Colonic mucosa (tissue), 4 donors: ENCODE measurements around the gene DNAH8. TPM values are rescaled to one million over a fixed set of nuclear protein-coding genes. Genes with fewer than 3 reads are reported as not detected.

ENCODE experiments used
- DNase-seq: peaks from one replicate; pipeline ENCODE4 v3.0.0-alpha.2; 2020
- H3K27ac ChIP-seq: fragments of 200-600 bp; one replicate; pipeline ENCODE4 v1.8.0; 2021
- H3K27me3 ChIP-seq: fragments of 200-600 bp; one replicate; pipeline ENCODE4 v1.8.0; 2021
- H3K36me3 ChIP-seq: fragments of 200-600 bp; one replicate; pipeline ENCODE4 v1.8.0; 2021
- H3K4me1 ChIP-seq: fragments of 200-600 bp; one replicate; pipeline ENCODE4 v1.8.0; 2021; ENCODE audit warnings: mild to moderate bottlenecking
- H3K4me3 ChIP-seq: fragments of 200-600 bp; one replicate; pipeline ENCODE4 v1.8.0; 2021
- H3K9ac ChIP-seq, 2 donors: one replicate each; pipeline ENCODE4 v1.7.0; 2013; ENCODE audit warnings: control low read depth in 2 of 2, low read depth in 2 of 2, low read length in 2 of 2
- H3K9me3 ChIP-seq: fragments of 200-600 bp; one replicate; pipeline ENCODE4 v1.8.0; 2021
- CTCF ChIP-seq: fragments of 200-600 bp; IDR thresholded peaks from one replicate; pipeline ENCODE4 v1.8.0; 2022; ENCODE audit warnings: antibody characterized with exemption, mild to moderate bottlenecking
- intact Hi-C: fragments of 100-400 bp; cut with DNase I; formaldehyde crosslinking; loops from one replicate; pipeline ENCODE4 v1.14.1; 2022
- total RNA-seq, 2 donors: library from RNA; stranded (reverse); fragmentation: NEBNext Ultra II Directional in 1 of 2; extraction: Animal tissue kit (Norgen Biotek cat#: 25700) in 1 of 2; gene quantifications; one replicate each; pipeline ENCODE4 v1.2.1, GENCODE V29; 2021
- donor health status: healthy.
- donor health status: DM: no; HTN: no; CAD: no.
- donor health status: DM: no; HTN: no; CAD: no.

The DNAH8 gene
- total RNA-seq, 2 donors from 2014 or later = not detected

GRCh38 chr6:38762848-38763247 lies 47.7 kb downstream of the DNAH8 start:
- Histone ChIP-seq H3K4me3 (no peak overlapping the region), H3K4me1 (no peaks in the 10 kb centered on the region), H3K9ac (no peak overlapping the region), H3K9me3 (no peaks in the 10 kb centered on the region), H3K27ac (no peak overlapping the region), H3K27me3 (no peaks in the 10 kb centered on the region), H3K36me3 (no peaks in the 10 kb centered on the region)
- DNase-seq = no peak
- no peak for TF ChIP-seq CTCF
- intact Hi-C loops = no loop called here

DNA sequence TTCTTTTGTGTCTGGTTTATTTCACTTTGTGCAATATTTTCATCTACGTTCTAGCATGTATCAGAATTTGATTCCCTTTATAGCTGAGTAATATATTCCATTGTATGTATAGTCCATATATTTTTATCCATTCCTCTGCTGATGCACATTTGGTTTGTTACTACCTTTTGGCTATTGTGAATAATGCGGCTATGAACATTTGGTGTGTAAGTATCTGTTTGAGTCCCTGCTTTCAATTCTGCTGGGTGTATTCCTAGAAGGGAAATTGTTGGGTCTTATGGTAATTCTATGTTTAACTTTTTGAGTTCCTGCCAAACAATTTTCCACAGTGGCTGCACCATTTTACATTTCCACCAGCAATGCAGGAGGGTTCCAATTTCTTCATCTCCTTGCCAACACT lies 52.4 kb downstream of the DNAH8 start:
- no peak overlapping the region for H3K9ac ChIP-seq
- TF ChIP-seq CTCF = no peak
- no peak overlapping the region for H3K27ac ChIP-seq
- H3K4me1 ChIP-seq = no peaks in the 10 kb centered on the region
- H3K4me3 ChIP-seq = no peak overlapping the region
- H3K36me3 ChIP-seq = no peaks in the 10 kb centered on the region
- DNase-seq = no peak
- no peaks in the 10 kb centered on the region for H3K9me3 ChIP-seq
- no peaks in the 10 kb centered on the region for H3K27me3 ChIP-seq
- intact Hi-C loops = no loop called here

GRCh38 chr6:38773338-38773737 lies 58.2 kb downstream of the DNAH8 start:
- no peak overlapping the region for H3K27ac ChIP-seq
- no peaks in the 10 kb centered on the region for H3K27me3 ChIP-seq
- H3K36me3 ChIP-seq = no peaks in the 10 kb centered on the region
- no peaks in the 10 kb centered on the region for H3K9me3 ChIP-seq
- H3K9ac ChIP-seq = no peak overlapping the region
- intact Hi-C loops = no loop called here
- no peaks in the 10 kb centered on the region for H3K4me1 ChIP-seq
- peak; percentile 23 for DNase-seq
- no peak overlapping the region for H3K4me3 ChIP-seq
- TF ChIP-seq CTCF = peak; percentile 64

DNA sequence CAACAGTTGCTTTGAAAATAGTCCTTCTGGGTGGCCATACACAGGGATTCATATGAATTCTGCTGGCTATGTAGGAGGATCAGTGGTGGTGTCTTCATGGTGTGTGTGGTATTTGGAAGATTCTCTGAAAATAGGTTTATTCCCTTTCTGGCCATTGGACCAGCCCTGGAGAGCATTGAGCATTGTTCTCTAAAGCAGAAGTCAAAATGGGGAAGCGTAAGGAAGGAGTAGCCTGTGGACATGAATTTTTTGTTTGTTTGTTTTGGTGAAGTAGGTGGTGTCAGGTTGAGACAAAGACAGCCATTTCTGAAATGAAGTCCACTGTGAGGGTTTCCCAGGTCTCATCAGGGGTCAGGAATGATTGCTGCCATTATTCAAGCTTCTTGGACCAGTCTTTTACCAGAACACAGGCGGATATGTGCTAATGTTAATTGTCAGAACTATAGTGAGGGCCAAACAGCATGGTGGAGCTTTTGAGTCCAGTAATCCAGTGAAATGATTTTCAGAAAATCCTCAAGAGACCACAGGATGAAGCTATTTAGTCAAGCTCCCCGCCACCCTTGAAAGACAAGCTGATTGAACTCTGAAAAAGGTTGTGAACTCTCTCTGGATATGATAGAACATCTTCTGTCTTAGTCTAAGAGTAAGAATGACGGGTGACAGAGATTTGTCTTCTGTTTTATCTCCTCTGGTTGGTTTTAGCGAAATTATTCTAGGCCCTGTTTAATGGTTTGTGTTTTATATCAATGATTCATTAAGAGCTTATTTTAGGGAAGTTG lies 60.0 kb downstream of the DNAH8 start:
- DNase-seq = no peak
- intact Hi-C loops = no loop called here
- no peaks in the 10 kb centered on the region for H3K4me1 ChIP-seq

DNA sequence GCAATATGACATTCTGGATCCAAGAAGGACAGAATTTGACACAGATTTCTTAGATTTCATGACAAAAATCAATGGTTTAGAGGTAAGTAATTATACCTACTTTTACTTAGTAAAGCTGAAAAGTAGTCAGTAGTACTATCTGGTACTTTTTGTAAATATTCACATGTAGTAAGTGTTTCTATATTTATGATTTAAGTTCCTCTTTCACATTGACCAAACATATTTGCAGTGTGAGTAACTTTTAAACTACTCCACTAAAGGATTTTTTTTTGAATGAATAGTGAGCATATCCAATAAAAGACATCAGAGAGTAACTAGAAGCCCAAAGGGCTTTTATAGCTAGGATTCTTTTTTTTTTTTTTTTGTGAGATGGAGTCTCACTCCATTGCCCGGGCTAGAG lies 60.8 kb downstream of the DNAH8 start:
- no peak for DNase-seq
- H3K36me3 ChIP-seq = no peaks in the 10 kb centered on the region
- no peak overlapping the region for H3K9ac ChIP-seq
- no peaks in the 10 kb centered on the region for H3K9me3 ChIP-seq
- no peak overlapping the region for H3K4me3 ChIP-seq
- no peak for TF ChIP-seq CTCF
- H3K27ac ChIP-seq = no peak overlapping the region
- intact Hi-C loops = no loop called here
- H3K4me1 ChIP-seq = no peaks in the 10 kb centered on the region
- no peaks in the 10 kb centered on the region for H3K27me3 ChIP-seq

More for the DNA sequence above, 60.0 kb downstream of the DNAH8 start:
- no peaks in the 10 kb centered on the region for H3K27me3 ChIP-seq
- no peak overlapping the region for H3K9ac ChIP-seq
- no peaks in the 10 kb centered on the region for H3K9me3 ChIP-seq
- H3K36me3 ChIP-seq = no peaks in the 10 kb centered on the region
- H3K27ac ChIP-seq = no peak overlapping the region
- TF ChIP-seq CTCF = no peak
- no peak overlapping the region for H3K4me3 ChIP-seq
